ENCODE results near the gene BGLAP. TPM values are rescaled to one million over a fixed set of nuclear protein-coding genes. Genes with fewer than 3 reads are reported as not detected.

The BGLAP gene
- polyA plus RNA-seq, 1 of the 3 experiments (the other 2 are of a cell fraction): 1.1 TPM

DNA sequence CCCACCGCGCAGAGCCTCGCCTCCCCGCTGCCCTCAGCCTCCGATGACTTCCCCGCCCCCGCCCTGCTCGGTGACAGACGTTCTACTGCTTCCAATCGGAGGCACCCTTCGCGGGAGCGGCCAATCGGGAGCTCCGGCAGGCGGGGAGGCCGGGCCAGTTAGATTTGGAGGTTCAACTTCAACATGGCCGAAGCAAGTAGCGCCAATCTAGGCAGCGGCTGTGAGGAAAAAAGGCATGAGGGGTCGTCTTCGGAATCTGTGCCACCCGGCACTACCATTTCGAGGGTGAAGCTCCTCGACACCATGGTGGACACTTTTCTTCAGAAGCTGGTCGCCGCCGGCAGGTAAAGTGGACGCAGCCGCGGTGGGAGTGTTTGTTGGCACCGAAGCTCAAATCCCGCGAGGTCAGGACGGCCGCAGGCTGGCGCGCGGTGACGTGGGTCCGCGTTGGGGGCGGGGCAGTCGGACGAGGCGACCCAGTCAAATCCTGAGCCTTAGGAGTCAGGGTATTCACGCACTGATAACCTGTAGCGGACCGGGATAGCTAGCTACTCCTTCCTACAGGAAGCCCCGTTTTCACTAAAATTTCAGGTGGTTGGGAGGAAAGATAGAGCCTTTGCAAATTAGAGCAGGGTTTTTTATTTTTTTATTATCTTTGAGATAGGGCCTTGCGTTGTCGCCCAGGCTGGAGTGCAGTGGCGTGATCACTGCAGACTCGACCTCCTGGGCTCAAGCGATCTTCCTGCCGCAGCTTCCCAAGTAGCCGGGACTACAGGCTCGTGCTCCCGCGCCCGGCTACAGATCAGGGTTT is 28.9 kb upstream of the BGLAP start, which contains the start of gene PMF1 (continued):
- TF ChIP-seq, protein P1, sequence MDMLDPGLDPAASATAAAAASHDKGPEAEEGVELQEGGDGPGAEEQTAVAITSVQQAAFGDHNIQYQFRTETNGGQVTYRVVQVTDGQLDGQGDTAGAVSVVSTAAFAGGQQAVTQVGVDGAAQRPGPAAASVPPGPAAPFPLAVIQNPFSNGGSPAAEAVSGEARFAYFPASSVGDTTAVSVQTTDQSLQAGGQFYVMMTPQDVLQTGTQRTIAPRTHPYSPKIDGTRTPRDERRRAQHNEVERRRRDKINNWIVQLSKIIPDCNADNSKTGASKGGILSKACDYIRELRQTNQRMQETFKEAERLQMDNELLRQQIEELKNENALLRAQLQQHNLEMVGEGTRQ (IDR thresholded peaks at IDR 0.05; ENCODE audit: borderline replicate concordance, low read depth, low read length): no peak
- TF ChIP-seq NFIC (IDR thresholded peaks at IDR 0.05; ENCODE audit: borderline replicate concordance) (peak; percentile 16; the same call in 1 of the 2 replicates), JUND (IDR thresholded peaks at IDR 0.05) (no peak), CHD2 (IDR thresholded peaks at IDR 0.05; ENCODE audit: low read length, partially characterized antibody) (peak; percentile 99), POLR2AphosphoS5 (IDR thresholded peaks at IDR 0.05; ENCODE audit: low read depth, low read length) (peak; percentile 95), NRF1 (IDR thresholded peaks at IDR 0.05; ENCODE audit: low read depth, low read length) (no peak), RXRA (IDR thresholded peaks at IDR 0.05; ENCODE audit: borderline replicate concordance, low read depth) (no peak), EP300 (IDR thresholded peaks at IDR 0.05; ENCODE audit: borderline replicate concordance in 1 of 2, low read depth in 1 of 2, low read length in 1 of 2) (0 out of 4 replicates have a peak, but pooled peaks of 1 of the 2 experiments have one; percentile 13), FOXM1 (IDR thresholded peaks at IDR 0.05; ENCODE audit: low read depth) (no peak), ELF1 (IDR thresholded peaks at IDR 0.05) (0 out of 2 replicates have a peak, but pooled peaks have one; percentile 24), MXI1 (IDR thresholded peaks at IDR 0.05; ENCODE audit: low read depth, low read length) (peak; percentile 61), TAF1 (IDR thresholded peaks at IDR 0.05; ENCODE audit: borderline replicate concordance, low read depth, low read length) (peak; percentile 86), GABPA (IDR thresholded peaks at IDR 0.05; ENCODE audit: low read depth) (no peak)
- TF ChIP-seq, protein P2, sequence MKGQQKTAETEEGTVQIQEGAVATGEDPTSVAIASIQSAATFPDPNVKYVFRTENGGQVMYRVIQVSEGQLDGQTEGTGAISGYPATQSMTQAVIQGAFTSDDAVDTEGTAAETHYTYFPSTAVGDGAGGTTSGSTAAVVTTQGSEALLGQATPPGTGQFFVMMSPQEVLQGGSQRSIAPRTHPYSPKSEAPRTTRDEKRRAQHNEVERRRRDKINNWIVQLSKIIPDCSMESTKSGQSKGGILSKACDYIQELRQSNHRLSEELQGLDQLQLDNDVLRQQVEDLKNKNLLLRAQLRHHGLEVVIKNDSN (IDR thresholded peaks at IDR 0.05; ENCODE audit: borderline replicate concordance, low read depth): no peak

DNA sequence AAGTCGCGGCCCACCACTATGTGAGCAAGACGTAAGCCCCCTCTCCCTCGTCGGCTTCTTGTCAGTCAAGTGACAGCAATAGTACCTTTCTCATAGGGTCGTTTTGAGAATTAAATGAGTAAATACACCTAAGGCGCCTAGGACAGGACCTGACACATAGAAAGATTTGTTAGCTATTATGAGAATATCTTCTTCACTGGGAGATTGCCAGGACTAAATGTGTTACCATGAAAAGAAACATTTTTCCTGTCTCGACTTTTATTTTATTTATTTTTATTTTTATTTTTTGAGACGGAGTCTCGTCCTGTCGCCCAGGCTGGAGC is 28.4 kb upstream of the BGLAP start:
- peaks cover 34% of the 10 kb centered on the region for H3F3A ChIP-seq (replicated peaks; ENCODE audit: insufficient read depth)
- peak overlapping the region; percentile 85 for H3K9ac ChIP-seq
- peaks cover 15% of the 10 kb centered on the region for H3K79me2 ChIP-seq (ENCODE audit: insufficient read depth)
- no peaks in the 10 kb centered on the region for H3K27me3 ChIP-seq (ENCODE audit: insufficient read depth)
- no peaks in the 10 kb centered on the region for H3K9me3 ChIP-seq
- H3K4me1 ChIP-seq (ENCODE audit: control insufficient read depth in 1 of 2, insufficient read depth in 2 of 2, low read depth in 1 of 2, low read length in 1 of 2): peaks cover 7 to 8% of the 10 kb centered on the region in 2 experiments; a peak in 2 of 4 replicates
- H3K9me2 ChIP-seq: no peaks in the 10 kb centered on the region
- H3K4me3 ChIP-seq (ENCODE audit: low read depth in 2 of 2, low read length in 1 of 2): peak overlapping the region; percentile 67 to 70
- H3K4me2 ChIP-seq: peak overlapping the region; percentile 92
- no peaks in the 10 kb centered on the region for H4K20me1 ChIP-seq (ENCODE audit: insufficient read depth)
- no peak for TF ChIP-seq POLR2AphosphoS5 (IDR thresholded peaks at IDR 0.05; ENCODE audit: low read depth, low read length)
- TF ChIP-seq, protein P3, sequence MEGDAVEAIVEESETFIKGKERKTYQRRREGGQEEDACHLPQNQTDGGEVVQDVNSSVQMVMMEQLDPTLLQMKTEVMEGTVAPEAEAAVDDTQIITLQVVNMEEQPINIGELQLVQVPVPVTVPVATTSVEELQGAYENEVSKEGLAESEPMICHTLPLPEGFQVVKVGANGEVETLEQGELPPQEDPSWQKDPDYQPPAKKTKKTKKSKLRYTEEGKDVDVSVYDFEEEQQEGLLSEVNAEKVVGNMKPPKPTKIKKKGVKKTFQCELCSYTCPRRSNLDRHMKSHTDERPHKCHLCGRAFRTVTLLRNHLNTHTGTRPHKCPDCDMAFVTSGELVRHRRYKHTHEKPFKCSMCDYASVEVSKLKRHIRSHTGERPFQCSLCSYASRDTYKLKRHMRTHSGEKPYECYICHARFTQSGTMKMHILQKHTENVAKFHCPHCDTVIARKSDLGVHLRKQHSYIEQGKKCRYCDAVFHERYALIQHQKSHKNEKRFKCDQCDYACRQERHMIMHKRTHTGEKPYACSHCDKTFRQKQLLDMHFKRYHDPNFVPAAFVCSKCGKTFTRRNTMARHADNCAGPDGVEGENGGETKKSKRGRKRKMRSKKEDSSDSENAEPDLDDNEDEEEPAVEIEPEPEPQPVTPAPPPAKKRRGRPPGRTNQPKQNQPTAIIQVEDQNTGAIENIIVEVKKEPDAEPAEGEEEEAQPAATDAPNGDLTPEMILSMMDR (IDR thresholded peaks at IDR 0.05): no peak
- H3K36me3 ChIP-seq (replicated peaks in 1 of 2; ENCODE audit: control insufficient read depth in 1 of 2, insufficient read depth in 2 of 2, low read length in 1 of 2): peaks cover 10 to 30% of the 10 kb centered on the region in 2 experiments
- CTCF ChIA-PET: interaction anchor here (1.1 to 3.6 kb wide), 13 partner anchors 11 to 206 kb away, joined by 3 to 44 read pairs (median 5); no protein-coding TSS in a partner anchor
- peak overlapping the region; percentile 36; the same call in 1 of the 2 replicates for H2AFZ ChIP-seq (ENCODE audit: low read depth)
- POLR2A ChIA-PET: interaction anchor here (0.6 to 1.9 kb wide), 14 partner anchors 8 to 124 kb away, joined by 3 to 17 read pairs (median 5); partner anchors contain the start of genes CCT3, SLC25A44, SMG5 and TSACC
- peak overlapping the region; percentile 94 to 97 for H3K27ac ChIP-seq (ENCODE audit: low read depth in 2 of 2, low read length in 1 of 2)
- WGBS (ENCODE audit: low lambda C conversion rate): 26% methylated on average over 11 of the region's 11 CpGs
- DNase-seq: no peak
